ENCODE results near the gene PSME3. TPM values are rescaled to one million over a fixed set of nuclear protein-coding genes. Genes with fewer than 3 reads are reported as not detected.

The PSME3 gene
- total RNA-seq, 1 donor from 2014 or later, result 164 TPM

DNA sequence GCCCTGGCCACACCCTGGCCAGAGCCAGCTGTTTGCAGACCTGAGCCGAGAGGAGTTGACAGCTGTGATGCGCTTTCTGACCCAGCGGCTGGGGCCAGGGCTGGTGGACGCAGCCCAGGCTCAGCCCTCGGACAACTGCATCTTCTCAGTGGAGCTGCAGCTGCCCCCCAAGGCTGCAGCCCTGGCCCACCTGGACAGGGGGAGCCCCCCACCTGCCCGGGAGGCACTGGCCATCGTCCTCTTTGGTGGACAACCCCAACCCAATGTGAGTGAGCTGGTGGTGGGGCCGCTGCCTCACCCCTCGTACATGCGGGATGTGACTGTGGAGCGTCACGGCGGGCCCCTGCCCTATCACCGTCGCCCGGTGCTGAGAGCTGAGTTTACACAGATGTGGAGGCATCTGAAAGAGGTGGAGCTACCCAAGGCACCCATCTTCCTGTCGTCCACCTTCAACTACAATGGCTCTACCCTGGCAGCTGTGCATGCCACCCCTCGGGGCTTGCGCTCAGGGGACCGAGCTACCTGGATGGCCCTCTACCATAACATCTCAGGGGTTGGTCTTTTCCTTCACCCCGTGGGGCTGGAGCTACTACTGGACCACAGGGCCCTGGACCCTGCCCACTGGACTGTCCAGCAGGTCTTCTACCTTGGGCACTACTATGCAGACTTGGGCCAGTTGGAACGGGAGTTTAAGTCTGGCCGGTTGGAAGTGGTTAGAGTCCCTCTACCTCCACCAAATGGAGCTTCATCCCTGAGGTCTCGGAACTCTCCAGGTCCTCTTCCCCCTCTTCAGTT lies 11.8 kb downstream of the PSME3 start:
- Histone ChIP-seq H3K27me3 (ENCODE audit: control insufficient read depth, insufficient read depth, low read length) (no peaks in the 10 kb centered on the region), H3K4me3 (ENCODE audit: low read depth, low read length) (no peak overlapping the region), H3K36me3 (ENCODE audit: control insufficient read depth, insufficient read depth, low read length) (peaks cover 1% of the 10 kb centered on the region)
- no peak for DNase-seq (ENCODE audit: low read depth)
- TF ChIP-seq, protein P1, sequence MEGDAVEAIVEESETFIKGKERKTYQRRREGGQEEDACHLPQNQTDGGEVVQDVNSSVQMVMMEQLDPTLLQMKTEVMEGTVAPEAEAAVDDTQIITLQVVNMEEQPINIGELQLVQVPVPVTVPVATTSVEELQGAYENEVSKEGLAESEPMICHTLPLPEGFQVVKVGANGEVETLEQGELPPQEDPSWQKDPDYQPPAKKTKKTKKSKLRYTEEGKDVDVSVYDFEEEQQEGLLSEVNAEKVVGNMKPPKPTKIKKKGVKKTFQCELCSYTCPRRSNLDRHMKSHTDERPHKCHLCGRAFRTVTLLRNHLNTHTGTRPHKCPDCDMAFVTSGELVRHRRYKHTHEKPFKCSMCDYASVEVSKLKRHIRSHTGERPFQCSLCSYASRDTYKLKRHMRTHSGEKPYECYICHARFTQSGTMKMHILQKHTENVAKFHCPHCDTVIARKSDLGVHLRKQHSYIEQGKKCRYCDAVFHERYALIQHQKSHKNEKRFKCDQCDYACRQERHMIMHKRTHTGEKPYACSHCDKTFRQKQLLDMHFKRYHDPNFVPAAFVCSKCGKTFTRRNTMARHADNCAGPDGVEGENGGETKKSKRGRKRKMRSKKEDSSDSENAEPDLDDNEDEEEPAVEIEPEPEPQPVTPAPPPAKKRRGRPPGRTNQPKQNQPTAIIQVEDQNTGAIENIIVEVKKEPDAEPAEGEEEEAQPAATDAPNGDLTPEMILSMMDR (IDR thresholded peaks at IDR 0.05; ENCODE audit: insufficient read depth, low read length, poor library complexity, severe bottlenecking), result no peak

- Histone ChIP-seq H3K4me3 (ENCODE audit: low read depth, low read length) (no peak overlapping the region), H3K36me3 (ENCODE audit: control insufficient read depth, insufficient read depth, low read length) (peaks cover 1% of the 10 kb centered on the region), H3K27me3 (ENCODE audit: control insufficient read depth, insufficient read depth, low read length) (no peaks in the 10 kb centered on the region)
- TF ChIP-seq, protein P1 (IDR thresholded peaks at IDR 0.05; ENCODE audit: insufficient read depth, low read length, poor library complexity, severe bottlenecking), result no peak
- DNase-seq (ENCODE audit: low read depth), result no peak
Measured at GRCh38 chr17:42845556-42845917, 12.3 kb downstream of the PSME3 start.

DNA sequence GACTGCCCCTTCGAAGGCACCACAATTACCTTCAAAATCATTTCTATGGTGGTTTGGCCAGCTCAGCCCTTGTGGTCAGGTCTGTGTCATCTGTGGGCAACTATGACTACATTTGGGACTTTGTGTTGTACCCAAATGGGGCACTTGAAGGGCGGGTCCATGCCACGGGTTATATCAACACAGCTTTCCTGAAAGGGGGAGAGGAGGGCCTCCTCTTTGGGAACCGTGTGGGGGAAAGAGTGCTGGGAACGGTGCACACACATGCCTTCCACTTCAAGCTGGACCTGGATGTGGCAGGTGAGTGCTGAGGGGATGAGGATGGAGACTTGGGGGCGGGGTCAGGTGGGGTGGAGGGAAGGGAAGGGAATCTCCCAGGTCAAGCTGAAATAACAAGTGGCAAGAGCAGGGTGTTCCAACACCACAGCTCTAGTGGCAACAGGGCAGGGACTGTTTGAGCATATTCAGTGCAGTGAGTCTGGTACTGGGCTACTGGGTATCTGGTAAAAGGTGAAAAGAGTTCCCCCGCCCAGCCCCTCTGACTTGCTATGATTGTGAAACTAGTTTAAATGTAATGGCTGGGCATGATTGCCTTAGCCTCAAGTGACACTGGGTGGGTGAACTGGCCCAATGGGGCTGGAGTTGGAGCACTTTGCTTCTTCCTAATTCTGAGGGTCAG lies 12.9 kb downstream of the PSME3 start:
- Histone ChIP-seq H3K27me3 (ENCODE audit: control insufficient read depth, insufficient read depth, low read length) (no peaks in the 10 kb centered on the region), H3K36me3 (ENCODE audit: control insufficient read depth, insufficient read depth, low read length) (peaks cover 1% of the 10 kb centered on the region), H3K4me3 (ENCODE audit: low read depth, low read length) (no peak overlapping the region)
- TF ChIP-seq, protein P1 (IDR thresholded peaks at IDR 0.05; ENCODE audit: insufficient read depth, low read length, poor library complexity, severe bottlenecking), result no peak
- DNase-seq (ENCODE audit: low read depth), result no peak

DNA sequence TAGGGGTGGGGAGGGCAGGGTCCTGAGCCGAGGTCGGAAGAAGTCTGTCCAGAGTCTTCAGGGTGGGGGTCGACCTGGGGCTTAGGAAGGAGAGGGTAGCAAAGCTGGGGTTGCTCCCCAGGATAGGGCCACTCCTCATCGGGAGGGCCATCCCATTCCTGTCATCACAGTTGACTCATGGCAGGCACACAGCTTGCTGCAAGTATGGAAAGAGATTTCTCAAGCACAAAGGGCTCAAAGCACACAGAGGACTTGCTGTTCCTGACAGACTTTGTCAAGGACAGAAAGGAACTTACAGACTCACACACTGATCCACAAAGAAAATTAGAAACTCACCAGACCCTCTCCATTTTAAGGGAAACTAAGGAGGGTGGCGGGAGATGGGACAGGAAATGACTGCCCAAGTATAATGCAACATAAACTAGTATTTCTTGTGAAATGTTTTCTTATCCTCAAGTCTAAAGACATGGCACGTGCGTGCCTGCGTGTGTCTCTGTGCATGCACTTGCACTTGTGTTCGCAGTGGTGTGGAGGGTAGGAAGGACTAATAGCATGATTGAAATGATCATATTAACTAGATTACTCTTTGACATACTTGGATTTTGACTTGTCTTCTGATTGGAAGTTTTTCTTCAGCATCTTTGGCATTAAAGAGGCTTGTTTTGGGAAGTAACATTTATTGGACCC lies 13.5 kb downstream of the PSME3 start:
- TF ChIP-seq, protein P1 (IDR thresholded peaks at IDR 0.05; ENCODE audit: insufficient read depth, low read length, poor library complexity, severe bottlenecking), result no peak
- Histone ChIP-seq H3K27me3 (ENCODE audit: control insufficient read depth, insufficient read depth, low read length) (no peaks in the 10 kb centered on the region), H3K4me3 (ENCODE audit: low read depth, low read length) (no peak overlapping the region), H3K36me3 (ENCODE audit: control insufficient read depth, insufficient read depth, low read length) (peaks cover 1% of the 10 kb centered on the region)
- DNase-seq (ENCODE audit: low read depth), result no peak

- no peak for DNase-seq (ENCODE audit: low read depth)
- TF ChIP-seq, protein P1 (IDR thresholded peaks at IDR 0.05; ENCODE audit: insufficient read depth, low read length, poor library complexity, severe bottlenecking), result no peak
- H3K36me3 ChIP-seq (ENCODE audit: control insufficient read depth, insufficient read depth, low read length), result no peaks in the 10 kb centered on the region
- no peak overlapping the region for H3K4me3 ChIP-seq (ENCODE audit: low read depth, low read length)
- no peaks in the 10 kb centered on the region for H3K27me3 ChIP-seq (ENCODE audit: control insufficient read depth, insufficient read depth, low read length)
Measured at GRCh38 chr17:42848093-42848492, 14.9 kb downstream of the PSME3 start.
